Activated naive CD4-positive, alpha-beta T cell (primary cell): ENCODE data around the gene SORBS1.

Experiments used
- DNase-seq, 4 experiments: peaks; one replicate each; lab custom pipeline; 2025; lab: John Stamatoyannopoulos, UW

Gene SORBS1

DNA sequence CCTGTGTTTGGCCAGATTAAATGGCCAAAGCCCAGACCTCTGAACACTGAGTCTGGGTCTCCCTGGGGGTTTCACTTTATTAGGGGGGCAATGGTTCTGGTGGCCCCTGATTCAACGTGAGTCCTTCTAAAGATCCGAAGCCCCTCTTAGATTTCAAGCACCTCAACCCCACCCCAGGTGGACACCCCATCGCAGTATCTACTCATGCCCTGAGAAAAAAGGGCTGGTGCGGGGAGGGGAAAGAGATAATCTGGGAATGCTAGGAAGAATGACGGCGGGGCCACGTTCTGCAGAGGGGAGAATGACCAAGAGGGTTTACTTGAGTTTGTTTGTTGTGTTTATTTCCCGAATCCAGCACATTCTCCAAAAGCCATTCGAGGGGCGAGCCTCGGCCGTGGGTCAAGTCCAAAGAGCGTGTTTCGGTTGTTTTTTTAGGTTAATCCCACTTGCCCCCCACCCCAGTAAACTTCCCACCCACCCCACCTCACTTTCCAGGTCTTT lies 271.2 kb downstream of the SORBS1 start:
- DNase-seq: no peak

DNA sequence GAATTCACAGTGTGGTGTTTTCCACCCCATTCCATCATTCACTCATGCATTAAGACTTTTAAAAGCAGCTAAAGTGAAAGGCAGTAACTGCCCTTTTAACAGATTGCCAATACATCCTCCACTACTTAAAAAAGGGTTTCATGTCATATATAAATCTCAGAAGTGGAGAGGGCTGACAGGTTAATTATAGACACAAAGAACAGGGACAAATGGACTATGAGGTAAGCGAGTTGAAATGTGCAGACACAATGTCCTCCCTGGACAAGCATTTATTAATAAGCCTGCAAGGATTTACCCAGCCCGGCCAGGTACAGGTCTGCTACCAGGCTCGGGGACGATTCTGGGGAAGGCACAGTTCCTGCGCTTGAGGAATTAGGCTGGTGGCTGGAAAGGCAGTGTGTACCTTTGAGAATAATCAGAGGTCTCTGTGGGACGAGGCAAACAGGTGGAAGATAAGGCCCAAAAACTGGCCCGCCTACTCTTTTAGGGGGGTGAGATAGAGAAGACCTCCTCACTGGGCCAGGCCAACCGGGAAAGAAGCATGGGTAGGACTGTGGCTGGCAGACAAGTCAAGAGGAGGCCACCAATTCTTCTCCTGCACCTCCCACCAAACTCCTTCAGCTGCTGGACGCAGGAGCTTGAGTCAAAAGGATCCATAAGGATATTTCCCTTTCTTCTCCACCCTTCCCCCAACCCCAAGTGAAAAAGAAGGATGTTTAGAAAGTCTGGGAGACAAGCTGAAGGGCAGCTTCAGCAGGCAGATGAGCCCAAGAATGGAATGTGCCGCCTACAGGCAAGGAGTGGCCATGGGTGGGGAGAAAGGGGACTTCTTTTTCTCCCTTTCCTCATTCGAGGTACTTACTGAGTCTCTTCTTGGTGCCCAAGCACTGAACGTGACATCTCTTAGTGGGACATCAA lies 271.9 kb downstream of the SORBS1 start:
- DNase-seq: no peak

DNA sequence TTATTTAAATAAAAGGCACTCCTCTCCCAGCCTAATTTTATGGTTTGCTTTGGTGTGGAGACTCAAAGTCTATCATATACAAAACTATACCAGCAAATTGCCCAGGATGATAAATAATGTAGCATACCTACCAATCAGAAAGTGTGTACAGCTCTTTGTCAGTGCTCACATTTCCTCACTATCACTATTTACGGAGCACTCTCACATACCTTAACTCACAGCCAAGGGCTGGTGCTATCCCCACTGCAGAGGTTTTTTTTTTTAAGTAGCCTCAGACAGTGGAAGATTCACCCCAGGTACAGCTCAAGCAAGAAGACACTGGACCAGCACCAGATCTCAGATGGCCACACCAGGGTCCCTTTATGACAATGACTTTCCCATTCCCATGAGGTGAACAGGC lies 272.9 kb downstream of the SORBS1 start:
- no peak for DNase-seq

DNA sequence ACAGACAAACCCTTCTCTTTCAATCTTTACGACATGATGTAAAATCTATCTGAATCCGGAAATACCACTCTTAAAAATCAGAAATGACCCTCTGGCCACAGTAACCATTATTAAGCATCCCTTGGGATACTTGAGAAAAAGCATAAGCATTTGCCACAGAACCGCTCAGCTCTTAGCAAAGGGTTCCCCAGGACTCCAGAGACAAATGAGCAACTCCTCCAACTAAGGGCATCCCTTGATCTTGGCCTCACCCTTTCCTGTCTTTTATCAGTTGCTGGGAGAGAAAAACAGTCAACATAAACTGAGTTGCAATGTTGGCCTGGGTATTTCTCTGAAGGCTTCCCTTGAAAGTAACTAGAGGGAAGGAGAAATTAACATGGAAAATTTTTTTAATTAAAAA lies 273.9 kb downstream of the SORBS1 start:
- no peak for DNase-seq

DNA sequence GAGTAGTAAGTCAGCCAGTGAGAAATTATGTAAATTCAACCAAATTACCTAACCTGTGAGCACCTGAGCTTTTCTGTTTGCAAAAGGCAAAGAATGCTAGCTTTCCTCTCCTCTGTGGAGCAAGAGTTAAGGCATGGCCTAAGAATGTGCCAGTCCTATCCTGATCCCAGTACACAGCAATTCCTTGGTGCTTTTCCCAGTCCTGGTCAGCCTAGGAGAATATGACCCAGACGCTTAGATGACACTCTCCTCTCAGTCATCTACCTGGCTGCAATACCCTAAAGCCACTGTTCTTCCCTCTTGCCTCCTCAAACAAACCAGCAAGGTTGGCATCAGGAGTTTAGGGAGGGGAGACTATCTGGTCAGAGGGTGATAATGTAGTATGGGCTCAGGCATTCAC lies 274.5 kb downstream of the SORBS1 start:
- DNase-seq: no peak

DNA sequence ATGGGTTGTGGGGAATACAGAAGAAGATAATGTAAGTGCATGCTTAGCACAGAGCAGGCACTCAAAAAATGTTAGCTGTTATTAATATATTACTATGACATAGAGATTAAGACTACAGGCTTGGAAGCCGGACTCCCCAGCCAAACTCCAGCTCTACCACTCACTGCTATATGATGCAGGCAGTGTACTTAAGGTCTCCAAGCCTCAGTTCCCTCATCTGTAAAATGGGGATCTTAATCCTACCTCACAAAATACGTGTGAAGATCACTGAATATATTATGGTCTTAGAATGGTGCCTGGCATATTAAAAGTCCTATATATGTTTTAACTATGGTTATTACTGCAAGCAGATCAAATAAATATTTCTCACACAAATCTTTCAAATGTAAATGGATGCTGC lies 275.6 kb downstream of the SORBS1 start:
- no peak for DNase-seq

DNA sequence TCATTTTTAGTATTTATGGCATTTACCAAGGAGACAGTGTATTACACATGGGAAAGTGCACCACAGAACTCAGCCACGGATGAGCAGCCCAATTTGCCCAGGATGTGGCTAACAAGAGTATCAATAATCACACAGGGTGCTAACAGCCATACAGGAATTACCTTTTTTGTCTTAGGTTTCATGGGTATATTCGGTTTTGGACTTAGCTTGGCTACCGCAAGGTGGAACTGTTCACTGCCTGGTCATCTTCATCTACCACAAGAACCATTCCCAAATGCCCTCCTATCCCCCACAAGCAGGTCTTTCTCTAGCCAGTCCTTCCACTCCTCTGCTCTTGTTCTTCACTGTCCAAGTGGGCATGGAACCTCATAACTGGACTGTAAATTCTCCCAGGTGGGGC lies 276.4 kb downstream of the SORBS1 start:
- DNase-seq: no peak

DNA sequence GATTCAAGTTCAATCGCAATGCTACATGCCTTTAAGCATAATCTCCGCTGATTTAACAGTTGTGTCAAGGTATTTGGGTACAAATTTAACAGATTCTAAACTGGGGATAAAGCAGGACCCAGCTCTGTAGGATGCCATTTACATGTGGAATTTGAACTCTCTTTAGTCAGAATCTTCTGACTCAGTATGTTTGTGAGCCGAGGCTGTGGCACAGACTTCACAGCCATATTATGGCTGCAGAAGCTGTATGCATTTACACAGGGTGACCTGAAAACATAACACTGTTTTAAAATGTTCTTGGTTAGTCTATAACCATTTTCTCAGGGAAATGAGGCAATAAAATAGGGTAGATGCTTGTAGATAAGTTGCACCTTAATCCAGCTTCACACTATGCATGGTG lies 279.1 kb downstream of the SORBS1 start:
- DNase-seq: no peak

DNA sequence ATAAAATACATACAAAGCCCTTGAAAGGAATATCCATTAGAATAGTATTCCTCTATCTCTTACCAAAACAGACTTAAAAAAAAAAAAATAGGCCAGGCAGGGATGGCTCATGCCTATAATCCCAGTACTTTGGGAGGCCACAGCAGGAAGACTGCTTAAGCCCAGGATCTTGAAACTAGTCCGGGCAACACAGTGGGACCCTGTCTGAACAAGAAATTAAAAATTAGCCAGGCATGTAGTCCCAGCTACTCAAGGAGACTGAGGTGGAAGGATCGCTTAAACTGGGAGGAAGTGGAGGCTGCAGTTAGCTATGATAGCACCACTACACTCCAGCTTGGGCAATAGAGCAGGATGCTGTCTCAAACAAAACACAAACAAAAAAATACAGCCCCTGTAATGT lies 280.0 kb downstream of the SORBS1 start:
- no peak for DNase-seq

DNA sequence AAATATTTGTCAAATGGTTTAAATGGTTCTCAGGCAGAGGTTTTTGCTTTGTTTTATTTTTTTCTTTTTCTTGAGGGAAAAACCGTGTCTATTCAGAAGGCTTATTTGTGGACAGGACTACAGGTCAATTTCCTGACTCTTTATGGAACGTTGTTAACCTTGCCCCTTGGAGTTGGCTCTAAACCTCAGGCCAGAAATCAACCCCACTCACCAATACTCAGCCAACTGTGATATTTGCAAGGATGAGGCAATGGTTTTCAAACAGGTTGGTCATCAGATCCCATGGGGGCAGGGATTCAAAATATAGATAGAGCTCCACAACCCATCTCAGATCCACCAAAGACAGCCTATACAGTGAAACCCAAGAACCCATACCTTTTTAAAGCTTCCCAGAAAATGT lies 280.5 kb downstream of the SORBS1 start:
- no peak for DNase-seq

DNA sequence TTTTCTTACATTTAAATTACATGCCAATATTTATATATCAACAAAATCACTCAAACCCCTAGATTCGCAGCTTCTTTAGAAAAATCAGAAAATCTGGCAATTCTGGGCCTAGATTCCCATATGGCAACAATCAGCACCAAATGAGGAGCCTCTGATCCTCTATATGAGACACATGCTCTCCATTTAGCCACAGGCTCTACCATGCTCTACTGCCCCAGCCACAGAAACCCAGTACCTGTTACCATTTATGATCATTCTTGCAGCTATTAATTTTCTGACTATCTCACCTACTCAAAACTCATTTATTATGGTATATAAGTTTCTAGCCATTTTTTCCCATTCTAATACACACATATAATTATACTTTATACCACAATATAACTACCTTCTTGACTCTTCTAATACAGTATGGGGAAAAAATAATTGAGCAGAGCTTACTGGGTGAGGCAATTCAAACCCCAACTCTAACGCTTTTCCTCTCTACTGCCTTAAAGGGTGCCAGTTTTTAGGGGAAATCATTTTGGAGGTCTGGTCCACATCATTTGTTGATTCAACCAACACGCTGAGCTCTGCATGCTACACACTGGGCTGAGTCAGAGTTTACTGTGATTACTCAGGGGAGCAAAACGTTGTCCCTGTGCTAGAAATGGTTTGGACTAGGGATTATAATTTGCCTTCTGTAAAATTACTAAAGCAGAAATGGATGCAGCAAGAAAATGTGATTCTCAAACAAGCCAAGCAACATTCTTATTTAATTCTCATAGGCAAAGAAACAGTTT lies 281.9 kb downstream of the SORBS1 start:
- DNase-seq: no peak

DNA sequence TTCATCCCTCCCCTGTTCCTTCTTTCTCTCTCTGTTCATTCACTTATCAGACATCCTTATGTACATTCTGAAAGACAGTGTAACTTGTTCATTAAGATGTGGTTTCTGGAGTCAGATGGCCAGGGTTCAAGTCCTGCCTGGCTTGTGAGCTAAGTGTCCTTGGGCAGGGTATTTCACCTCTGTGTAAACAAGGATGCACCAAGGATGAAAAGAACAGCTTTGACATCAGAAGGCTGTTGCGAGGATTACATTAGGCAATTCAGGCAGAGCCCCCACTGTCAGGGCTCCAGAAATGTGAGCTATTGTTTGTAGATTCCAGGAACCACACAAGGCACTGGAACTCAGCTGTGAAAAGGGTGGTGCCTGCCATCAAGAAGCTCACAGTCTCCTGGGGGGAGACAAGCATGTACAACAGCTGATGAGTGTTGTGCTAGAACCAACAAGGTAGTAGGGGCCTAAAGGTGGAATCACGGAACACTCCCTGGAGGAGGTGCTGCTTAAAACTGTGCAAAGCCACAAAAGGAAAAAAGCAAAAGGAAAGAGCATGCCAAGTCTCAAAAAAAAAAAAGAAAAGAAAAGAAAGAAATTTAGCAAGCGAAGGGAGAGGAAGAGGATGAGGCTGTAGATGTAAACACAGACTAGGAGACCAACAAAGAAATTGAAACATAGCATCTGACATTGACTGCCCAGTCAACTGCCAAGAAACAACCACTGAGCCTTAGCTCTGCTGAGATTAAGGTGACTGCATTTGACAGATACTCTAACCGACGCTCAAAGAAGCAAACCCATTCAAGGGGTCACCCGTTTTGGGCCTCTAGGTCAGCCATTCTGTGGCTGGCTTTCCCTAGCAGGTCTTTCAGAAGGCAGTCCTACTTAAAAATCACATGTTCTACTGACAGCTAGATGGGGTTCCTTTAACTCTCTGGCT lies 282.8 kb downstream of the SORBS1 start:
- no peak for DNase-seq

DNA sequence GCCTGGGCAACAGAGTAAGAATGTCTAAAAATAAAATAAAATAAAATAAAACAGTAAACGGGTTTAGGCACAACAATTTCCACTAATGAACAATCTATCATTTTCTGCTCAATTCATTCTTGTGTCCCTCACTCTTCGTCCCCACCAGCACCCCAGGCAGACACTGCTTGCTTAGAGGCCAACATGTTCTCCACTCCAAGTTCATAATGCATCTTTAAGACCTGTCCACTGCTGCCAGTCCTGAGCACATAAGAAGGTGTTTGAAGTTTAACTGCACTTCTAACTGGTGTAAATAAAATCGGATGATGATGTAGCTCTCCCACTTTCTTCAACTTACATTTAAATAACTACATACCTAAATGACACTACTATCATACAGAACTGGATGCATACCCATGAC lies 283.6 kb downstream of the SORBS1 start:
- no peak for DNase-seq

DNA sequence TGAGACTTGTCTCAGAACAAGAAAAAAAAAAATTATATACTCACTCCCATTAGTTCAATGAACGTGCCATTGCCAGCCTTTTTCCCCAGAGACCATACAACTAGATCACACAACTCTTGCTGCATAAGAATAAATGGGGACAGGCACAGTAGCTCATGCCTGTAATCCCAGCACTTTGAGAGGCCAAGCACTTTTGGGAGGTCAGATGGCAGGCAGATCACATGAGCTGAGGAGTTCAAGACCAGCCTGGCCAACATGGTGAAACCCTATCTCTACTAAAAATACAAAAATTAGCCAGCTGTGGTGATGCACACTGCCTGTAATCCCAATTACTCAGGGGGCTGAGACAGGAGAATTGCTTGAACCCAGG lies 284.0 kb downstream of the SORBS1 start:
- DNase-seq: no peak

DNA sequence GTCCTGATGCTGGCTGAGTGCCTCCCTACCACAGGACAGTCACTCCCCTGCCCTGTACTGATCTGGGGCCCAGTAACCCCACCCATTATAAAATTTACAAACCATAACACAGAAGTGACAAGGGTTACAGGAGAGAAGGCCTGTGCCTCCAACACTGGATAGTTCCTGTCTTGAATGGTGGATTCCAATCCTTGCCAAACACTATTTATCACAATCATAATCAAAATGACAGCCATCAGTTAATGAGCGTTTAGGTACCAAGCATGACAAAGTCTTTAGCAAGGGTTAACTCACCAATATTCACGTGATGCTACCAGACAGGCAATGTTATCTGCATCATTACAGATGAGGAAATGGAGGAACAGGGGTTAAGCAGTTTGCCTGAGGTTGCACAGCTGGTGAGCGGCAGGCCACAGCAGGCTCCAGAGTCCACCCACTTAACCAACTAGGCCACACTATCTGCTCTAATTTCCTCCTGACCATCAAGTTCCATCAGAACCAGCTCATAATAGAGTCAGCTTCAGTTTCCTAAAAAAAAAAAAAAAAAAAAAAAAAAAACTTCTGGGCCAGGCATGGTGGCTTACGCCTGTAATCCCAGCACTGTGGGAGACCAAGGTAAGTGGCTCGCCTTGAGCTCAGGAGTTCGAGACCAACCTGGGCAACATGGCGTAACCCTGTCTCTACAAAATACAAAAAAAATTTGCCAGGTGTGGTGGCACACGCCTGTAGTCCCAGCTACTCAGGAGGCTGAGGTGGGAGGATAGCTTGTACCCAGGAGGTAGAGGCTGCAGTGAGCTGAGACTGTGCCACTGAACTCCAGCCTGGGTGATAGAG lies 284.6 kb downstream of the SORBS1 start:
- no peak for DNase-seq

DNA sequence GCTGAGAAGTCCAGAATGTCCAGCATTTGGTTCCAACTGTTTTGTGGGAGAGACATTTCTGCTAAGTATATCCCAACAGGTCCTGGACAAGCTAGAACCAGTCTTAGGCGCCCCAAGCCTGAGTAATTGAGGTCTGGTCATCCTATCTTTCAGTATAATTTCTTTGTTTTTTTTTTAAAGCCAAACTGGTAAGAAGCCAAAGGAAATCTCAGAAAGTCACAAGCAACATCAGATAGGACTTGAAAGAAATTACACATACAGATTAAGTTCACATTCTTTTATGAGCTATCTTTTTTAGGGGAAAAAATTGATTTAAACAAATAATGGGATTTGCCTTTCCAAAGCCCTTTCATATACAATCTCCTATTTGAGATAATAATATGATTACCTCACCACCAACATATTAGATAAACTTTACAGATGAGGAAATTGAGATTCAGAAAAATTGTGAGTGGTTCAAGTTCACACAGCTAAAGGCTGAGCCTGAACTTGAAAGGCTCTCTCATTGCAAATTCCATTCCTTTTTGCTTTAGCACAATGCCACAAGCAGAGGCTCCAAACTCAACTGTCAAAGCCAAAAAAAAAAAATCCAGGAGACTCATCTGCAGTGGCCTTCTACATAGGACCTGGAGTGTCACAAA lies 285.3 kb downstream of the SORBS1 start:
- no peak for DNase-seq

DNA sequence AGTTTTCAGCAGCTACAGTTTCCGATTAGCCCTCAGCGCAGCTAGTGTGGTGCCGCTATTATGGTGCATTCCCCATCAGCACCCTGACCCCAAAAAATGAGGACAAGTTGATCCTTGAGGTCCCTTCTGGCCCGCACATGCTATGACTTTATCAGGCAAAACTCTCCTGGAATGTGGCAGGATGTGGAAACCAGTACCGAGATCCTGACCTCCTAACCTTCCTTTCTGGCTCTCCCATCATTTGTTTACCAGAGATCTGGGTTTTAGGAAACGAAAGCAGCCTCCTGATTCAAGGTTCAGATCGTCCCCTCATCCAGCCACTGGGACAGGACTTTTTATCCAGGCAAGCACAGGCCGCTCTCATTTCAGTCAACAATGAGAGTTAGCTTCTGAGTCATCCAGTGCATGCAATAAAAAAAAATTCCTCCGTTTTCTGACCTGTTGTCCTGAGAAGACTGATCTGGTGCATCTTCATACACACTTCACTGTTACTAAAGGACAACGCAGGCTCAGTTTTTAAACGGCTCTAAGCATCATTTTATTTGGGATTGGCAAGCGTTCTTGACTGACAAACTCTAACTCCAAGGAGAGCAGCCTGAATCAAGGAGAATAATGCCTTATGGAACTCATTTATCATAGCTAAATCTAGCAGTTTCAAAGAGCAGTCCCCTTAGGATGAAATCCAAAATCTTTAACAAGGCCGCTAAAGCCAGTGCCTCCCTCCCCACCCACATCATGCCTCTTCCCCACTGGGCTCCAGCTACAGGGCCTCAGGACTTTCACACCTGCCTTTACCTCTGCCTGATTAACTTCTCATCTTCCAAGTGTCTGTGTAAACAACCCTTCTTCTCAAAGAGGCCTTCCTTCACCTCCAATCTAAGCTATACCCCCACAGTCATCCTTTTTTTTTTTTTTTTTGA lies 287.5 kb downstream of the SORBS1 start:
- DNase-seq: no peak

DNA sequence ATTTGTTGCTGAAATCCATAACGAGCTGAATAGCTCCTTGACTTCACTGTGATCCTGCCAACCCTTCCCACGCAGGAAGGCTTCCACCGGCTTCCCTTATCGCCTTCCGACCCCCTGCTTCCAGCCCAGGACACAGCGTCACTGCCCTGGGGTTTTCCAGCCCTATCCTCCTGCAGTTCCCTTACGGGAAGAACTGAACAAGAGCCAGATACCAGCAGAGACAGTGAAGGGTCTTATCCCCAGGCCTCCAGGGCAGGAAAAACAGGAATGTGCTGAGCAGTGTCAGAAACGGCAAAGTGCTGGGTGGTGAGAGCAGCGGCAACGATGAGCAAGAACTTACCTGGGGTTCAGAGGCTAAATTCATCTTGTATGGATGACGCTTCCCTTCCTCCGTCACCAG lies 292.7 kb downstream of the SORBS1 start:
- no peak for DNase-seq

DNA sequence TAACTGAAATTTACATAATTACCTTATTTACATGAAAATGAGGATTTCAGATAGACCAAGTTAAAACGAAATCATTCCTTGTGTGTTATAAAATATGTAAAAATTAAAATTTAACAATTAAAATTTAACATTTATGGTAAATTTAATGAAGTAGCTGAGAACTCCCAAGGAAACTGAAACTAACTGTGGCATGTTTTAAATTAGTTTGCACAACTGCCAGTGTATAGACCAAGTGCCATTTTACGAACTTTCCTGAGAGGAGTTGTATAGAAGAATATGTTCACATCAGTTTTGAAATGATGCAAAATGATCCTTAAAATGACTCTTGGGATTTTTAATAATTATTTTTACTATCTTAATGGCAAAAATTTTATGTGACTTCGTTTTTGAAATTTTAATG lies 293.9 kb downstream of the SORBS1 start:
- no peak for DNase-seq

DNA sequence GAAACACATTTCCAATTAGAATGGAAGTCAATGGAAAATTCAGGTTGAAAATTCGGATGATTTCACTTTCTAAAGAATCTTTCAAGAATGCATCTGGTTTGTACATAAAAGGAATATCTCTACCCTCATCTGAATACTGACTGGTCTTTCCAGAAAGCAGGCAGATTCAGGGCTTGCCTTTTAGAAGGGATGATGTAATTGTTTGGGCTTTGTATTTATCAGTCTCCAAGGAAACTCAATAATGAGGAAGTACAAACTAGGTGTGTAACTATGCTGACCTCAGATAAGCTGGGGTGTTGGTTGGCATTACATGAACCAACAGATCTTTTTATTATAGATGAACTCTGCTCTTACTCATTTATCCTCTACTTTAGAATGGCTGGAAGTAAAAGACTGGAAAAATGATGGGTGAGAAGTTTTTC lies 294.5 kb downstream of the SORBS1 start:
- no peak for DNase-seq
